Upper lobe of left lung (tissue), 4 donors: Measurements from ENCODE around the gene ARHGAP15.

ENCODE experiments used
- EP300 ChIP-seq, 4 donors: sonication (generic); formaldehyde crosslinking; IDR thresholded peaks; one replicate each; pipeline ENCODE4 v1.5.1; 2017; ENCODE audit warnings: antibody characterized with exemption in 4 of 4, control low read depth in 2 of 4
- POLR2A ChIP-seq, 4 donors: fragments of 450-650 bp; IDR thresholded peaks; one replicate each; pipeline ENCODE4 v1.5.1; 2016 to 2017; ENCODE audit warnings: antibody characterized with exemption in 4 of 4, mild to moderate bottlenecking in 2 of 4
- TF ChIP-seq, protein P1 (sequence below), 6 experiments: fragments of 450-650 bp in 4 of 6; fragments of 200-600 bp in 2 of 6; sonication (generic) in 2 of 6; IDR thresholded peaks; one replicate each; pipeline ENCODE4 v1.5.1; 2016 to 2019; ENCODE audit warnings: antibody characterized with exemption in 6 of 6

- TF ChIP-seq, protein P1, sequence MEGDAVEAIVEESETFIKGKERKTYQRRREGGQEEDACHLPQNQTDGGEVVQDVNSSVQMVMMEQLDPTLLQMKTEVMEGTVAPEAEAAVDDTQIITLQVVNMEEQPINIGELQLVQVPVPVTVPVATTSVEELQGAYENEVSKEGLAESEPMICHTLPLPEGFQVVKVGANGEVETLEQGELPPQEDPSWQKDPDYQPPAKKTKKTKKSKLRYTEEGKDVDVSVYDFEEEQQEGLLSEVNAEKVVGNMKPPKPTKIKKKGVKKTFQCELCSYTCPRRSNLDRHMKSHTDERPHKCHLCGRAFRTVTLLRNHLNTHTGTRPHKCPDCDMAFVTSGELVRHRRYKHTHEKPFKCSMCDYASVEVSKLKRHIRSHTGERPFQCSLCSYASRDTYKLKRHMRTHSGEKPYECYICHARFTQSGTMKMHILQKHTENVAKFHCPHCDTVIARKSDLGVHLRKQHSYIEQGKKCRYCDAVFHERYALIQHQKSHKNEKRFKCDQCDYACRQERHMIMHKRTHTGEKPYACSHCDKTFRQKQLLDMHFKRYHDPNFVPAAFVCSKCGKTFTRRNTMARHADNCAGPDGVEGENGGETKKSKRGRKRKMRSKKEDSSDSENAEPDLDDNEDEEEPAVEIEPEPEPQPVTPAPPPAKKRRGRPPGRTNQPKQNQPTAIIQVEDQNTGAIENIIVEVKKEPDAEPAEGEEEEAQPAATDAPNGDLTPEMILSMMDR (IDR thresholded peaks at IDR 0.05), result no peak
- TF ChIP-seq POLR2A (IDR thresholded peaks at IDR 0.05) (no peak), EP300 (IDR thresholded peaks at IDR 0.05) (no peak)
These were observed 119.4 kb downstream of the ARHGAP15 start for GRCh38 chr2:143248631-143249030.
